ENCODE results near the gene CEL.
A peak's percentile ranks its signal among the peaks of the same experiment; 100 is the strongest.

The CEL gene

DNA sequence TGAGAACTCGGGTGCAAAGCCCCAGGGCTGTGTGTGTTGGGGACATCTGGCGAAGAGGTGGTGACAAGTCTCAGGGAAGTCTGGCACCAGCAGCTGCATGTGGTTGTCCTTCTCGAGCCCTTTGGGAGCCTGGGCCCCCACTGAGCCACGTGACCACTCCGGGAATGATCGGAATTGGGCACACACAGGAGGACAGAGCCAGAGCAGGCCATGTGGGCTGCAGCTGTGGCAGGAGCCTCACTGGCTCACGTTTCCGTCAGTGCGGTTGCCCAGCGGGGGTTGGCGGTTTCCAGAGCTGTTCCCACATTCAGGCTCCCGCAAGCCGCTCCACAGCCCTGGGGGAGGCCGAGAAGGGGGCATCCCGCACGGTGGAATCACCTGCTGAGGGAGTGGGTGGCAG lies 6.8 kb upstream of the CEL start:
- Histone ChIP-seq H3K4me3 (ENCODE audit: low read depth, low read length) (no peak overlapping the region), H3K27ac (ENCODE audit: extremely low read depth, low read depth, low read length) (no peak overlapping the region), H3K4me1 (ENCODE audit: control insufficient read depth, insufficient read depth, low read length) (peaks cover 4% of the 10 kb centered on the region; the same call in 1 of the 2 replicates), H3K9me3 (ENCODE audit: control insufficient read depth, insufficient read depth, low read depth, low read length) (no peaks in the 10 kb centered on the region), H3K36me3 (ENCODE audit: control insufficient read depth in 2 of 2, insufficient read depth in 1 of 2, low read length in 2 of 2) (peaks cover 0 to 81% of the 10 kb centered on the region in 2 experiments; a peak in 2 of 3 replicates)
- TF ChIP-seq ZIC2 (tag by site-specific recombination; IDR thresholded peaks at IDR 0.05): peak; percentile 71
- TF ChIP-seq, protein P1, sequence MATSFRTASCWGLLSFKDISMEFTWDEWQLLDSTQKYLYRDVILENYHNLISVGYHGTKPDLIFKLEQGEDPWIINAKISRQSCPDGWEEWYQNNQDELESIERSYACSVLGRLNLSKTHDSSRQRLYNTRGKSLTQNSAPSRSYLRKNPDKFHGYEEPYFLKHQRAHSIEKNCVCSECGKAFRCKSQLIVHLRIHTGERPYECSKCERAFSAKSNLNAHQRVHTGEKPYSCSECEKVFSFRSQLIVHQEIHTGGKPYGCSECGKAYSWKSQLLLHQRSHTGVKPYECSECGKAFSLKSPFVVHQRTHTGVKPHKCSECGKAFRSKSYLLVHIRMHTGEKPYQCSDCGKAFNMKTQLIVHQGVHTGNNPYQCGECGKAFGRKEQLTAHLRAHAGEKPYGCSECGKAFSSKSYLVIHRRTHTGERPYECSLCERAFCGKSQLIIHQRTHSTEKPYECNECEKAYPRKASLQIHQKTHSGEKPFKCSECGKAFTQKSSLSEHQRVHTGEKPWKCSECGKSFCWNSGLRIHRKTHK (tag by site-specific recombination; IDR thresholded peaks at IDR 0.05): no peak
- no peak for TF ChIP-seq ZNF416 (tag by site-specific recombination; IDR thresholded peaks at IDR 0.05)
- ChIA-PET POLR2A (no interaction called here), CTCF (interaction anchor here (0.6 to 1.1 kb wide), 2 partner anchors 32 to 93 kb away, joined by 3 read pairs; no protein-coding TSS in a partner anchor)

- CTCF ChIA-PET: interaction anchor here (1.4 to 2.8 kb wide), 3 partner anchors 34 to 92 kb away, joined by 4 to 11 read pairs (median 7); no protein-coding TSS in a partner anchor
- peaks cover 6% of the 10 kb centered on the region; the same call in 1 of the 2 replicates for H3K4me1 ChIP-seq (ENCODE audit: control insufficient read depth, insufficient read depth, low read length)
- no peak overlapping the region for H3K4me3 ChIP-seq (ENCODE audit: low read depth, low read length)
- POLR2A ChIA-PET: interaction anchor here (0.5 kb wide), 1 partner anchor 111 kb away, joined by 7 read pairs; no protein-coding TSS in a partner anchor
- peaks cover 0 to 72% of the 10 kb centered on the region in 2 experiments; a peak in 2 of 3 replicates for H3K36me3 ChIP-seq (ENCODE audit: control insufficient read depth in 2 of 2, insufficient read depth in 1 of 2, low read length in 2 of 2)
- H3K9me3 ChIP-seq (ENCODE audit: control insufficient read depth, insufficient read depth, low read depth, low read length): no peaks in the 10 kb centered on the region
- TF ChIP-seq ZNF473 (tag by site-specific recombination; IDR thresholded peaks at IDR 0.05) (no peak), YY1 (tag by site-specific recombination; IDR thresholded peaks at IDR 0.05) (no peak), KLF1 (tag by site-specific recombination; IDR thresholded peaks at IDR 0.05) (no peak), ZIC2 (tag by site-specific recombination; IDR thresholded peaks at IDR 0.05) (0 out of 2 replicates have a peak, but pooled peaks have one; percentile 10)
- H3K27ac ChIP-seq (ENCODE audit: extremely low read depth, low read depth, low read length): no peak overlapping the region
Observed at GRCh38 chr9:133055788-133056420, 5.9 kb upstream of the CEL start.

GRCh38 chr9:133056533-133056932 lies 5.2 kb upstream of the CEL start:
- TF ChIP-seq ZNF677 (tag by site-specific recombination; IDR thresholded peaks at IDR 0.05): no peak
- TF ChIP-seq IKZF3 (tag by site-specific recombination; IDR thresholded peaks at IDR 0.05): no peak
- no peak for TF ChIP-seq ZNF350 (tag by site-specific recombination; IDR thresholded peaks at IDR 0.05)
- no peak for TF ChIP-seq ZBTB44 (tag by site-specific recombination; IDR thresholded peaks at IDR 0.05)
- no peak for TF ChIP-seq KLF7 (tag by site-specific recombination; IDR thresholded peaks at IDR 0.05; ENCODE audit: borderline replicate concordance)
- TF ChIP-seq, protein P2, sequence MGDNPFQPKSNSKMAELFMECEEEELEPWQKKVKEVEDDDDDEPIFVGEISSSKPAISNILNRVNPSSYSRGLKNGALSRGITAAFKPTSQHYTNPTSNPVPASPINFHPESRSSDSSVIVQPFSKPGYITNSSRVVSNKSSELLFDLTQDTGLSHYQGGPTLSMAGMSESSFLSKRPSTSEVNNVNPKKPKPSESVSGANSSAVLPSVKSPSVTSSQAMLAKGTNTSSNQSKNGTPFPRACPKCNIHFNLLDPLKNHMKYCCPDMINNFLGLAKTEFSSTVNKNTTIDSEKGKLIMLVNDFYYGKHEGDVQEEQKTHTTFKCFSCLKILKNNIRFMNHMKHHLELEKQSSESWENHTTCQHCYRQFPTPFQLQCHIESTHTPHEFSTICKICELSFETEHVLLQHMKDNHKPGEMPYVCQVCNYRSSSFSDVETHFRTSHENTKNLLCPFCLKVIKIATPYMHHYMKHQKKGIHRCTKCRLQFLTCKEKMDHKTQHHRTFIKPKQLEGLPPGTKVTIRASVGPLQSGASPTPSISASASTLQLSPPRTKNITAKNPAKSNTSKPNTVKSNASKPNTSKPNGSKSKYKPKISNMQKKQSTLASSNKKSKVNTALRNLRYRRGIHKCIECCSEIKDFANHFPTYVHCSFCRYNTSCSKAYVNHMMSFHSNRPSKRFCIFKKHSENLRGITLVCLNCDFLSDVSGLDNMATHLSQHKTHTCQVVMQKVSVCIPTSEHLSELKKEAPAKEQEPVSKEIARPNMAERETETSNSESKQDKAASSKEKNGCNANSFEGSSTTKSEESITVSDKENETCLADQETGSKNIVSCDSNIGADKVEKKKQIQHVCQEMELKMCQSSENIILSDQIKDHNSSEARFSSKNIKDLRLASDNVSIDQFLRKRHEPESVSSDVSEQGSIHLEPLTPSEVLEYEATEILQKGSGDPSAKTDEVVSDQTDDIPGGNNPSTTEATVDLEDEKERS (tag by site-specific recombination; IDR thresholded peaks at IDR 0.05): no peak
- no peak for TF ChIP-seq ZFHX2 (tag by site-specific recombination; conservative IDR thresholded peaks at IDR 0.05)
- TF ChIP-seq, protein P3, sequence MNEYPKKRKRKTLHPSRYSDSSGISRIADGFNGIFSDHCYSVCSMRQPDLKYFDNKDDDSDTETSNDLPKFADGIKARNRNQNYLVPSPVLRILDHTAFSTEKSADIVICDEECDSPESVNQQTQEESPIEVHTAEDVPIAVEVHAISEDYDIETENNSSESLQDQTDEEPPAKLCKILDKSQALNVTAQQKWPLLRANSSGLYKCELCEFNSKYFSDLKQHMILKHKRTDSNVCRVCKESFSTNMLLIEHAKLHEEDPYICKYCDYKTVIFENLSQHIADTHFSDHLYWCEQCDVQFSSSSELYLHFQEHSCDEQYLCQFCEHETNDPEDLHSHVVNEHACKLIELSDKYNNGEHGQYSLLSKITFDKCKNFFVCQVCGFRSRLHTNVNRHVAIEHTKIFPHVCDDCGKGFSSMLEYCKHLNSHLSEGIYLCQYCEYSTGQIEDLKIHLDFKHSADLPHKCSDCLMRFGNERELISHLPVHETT (tag by site-specific recombination; IDR thresholded peaks at IDR 0.05): no peak
- TF ChIP-seq GLIS1 (tag by site-specific recombination; IDR thresholded peaks at IDR 0.05): no peak
- Histone ChIP-seq H3K4me1 (ENCODE audit: control insufficient read depth, insufficient read depth, low read length) (peaks cover 6% of the 10 kb centered on the region; the same call in 1 of the 2 replicates), H3K9me3 (ENCODE audit: control insufficient read depth, insufficient read depth, low read depth, low read length) (no peaks in the 10 kb centered on the region), H3K4me3 (ENCODE audit: low read depth, low read length) (no peak overlapping the region), H3K36me3 (ENCODE audit: control insufficient read depth in 2 of 2, insufficient read depth in 1 of 2, low read length in 2 of 2) (peaks cover 0 to 65% of the 10 kb centered on the region in 2 experiments; a peak in 2 of 3 replicates), H3K27ac (ENCODE audit: extremely low read depth, low read depth, low read length) (no peak overlapping the region)
- CTCF ChIA-PET: interaction anchor here (1.4 to 2.8 kb wide), 3 partner anchors 34 to 91 kb away, joined by 4 to 11 read pairs (median 7); no protein-coding TSS in a partner anchor
- POLR2A ChIA-PET: interaction anchor here (0.5 to 1.8 kb wide), 2 partner anchors 26 to 111 kb away, joined by 6 to 7 read pairs; partner anchors contain the start of gene GTF3C5

Data from HEK293 (cell line).